Measurements from ENCODE around the gene RAD51B.

The RAD51B gene

DNA sequence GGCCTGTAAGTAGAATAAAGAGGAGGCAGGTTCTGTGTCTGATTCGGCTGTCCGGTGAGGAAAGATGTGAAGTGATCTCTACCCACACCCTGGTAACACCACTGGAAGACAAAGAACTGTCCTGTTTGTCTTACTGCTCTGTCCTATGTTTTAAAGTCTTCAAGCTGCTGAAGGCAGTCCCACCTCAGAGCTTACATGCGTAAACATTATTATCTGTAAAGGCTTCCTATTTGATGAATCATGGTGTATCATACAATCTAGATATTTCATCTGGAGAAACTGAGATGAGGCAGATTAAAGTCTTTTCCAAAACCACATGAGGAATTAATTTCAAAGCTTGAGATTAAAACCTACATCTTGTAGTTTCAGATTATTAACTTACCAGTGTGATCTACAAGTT, 545.6 kb downstream of the RAD51B start:
- no peak overlapping the region for H3K4me3 ChIP-seq (ENCODE audit: low read length)
- no peak for TF ChIP-seq ZNF274 (IDR thresholded peaks at IDR 0.05; ENCODE audit: low read depth, low read length)

DNA sequence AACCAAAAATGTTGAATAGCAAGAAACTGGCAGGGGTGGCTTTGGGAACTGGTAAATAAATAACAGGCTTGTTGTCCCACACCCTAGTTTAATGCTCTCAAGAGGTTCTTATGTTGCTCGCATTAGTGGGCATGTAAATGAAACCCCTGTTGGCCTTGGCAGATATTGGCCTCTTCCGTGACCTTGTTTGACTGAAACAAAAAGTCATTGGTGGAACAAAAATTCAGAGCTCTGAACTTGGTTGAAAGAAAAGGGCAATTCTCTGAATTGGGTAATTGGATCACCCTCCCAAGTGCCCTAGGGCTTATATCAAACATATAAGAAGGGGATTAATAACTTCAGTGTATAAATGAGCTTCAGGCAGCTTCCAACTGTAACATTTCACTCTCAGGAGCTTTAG, 547.1 kb downstream of the RAD51B start:
- no peak overlapping the region for H3K4me3 ChIP-seq (ENCODE audit: low read length)
- TF ChIP-seq ZNF274 (IDR thresholded peaks at IDR 0.05; ENCODE audit: low read depth, low read length), result no peak

DNA sequence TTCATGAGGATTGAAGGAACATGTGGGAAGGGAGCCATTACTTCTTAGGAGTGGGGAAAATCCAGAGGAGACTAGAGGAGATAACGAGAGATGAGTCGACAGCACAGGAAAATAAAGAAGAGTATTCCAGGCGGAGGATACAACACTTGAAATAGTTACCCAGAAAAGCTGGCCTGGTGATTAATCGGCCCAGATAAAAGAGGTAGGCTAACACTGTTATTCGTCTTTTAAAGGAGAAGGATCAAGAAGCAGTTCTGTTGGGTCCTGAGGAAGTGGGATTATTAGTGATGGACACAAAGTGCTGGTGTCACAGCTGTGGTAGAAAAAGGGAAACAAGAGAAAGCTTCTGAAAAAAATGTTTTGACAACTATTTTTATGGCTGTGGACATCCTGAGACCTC, 548.0 kb downstream of the RAD51B start:
- H3K4me3 ChIP-seq (ENCODE audit: low read length), result no peak overlapping the region
- TF ChIP-seq ZNF274 (IDR thresholded peaks at IDR 0.05; ENCODE audit: low read depth, low read length), result no peak

DNA sequence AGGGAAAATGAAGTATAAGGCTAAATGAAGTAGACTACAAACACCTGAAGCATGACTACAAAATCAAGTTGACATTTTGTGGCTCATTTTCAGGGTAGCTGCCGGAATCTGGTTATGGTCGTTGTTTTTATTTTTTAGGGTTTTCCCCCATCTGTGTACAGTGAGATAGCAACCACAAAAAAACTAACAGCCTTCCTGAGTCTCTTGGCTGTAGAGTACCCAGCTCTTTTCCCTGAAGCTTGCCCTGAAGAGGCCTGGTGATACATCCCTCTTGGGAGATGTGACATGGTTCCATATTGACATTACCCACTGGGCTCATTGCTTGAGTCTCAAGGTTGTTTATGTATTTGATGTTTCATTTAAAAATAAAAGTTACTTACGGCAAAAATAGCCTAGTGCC, 549.3 kb downstream of the RAD51B start:
- TF ChIP-seq ZNF274 (IDR thresholded peaks at IDR 0.05; ENCODE audit: low read depth, low read length), result no peak
- H3K4me3 ChIP-seq (ENCODE audit: low read length), result peak overlapping the region; percentile 35; the same call in 1 of the 2 replicates

DNA sequence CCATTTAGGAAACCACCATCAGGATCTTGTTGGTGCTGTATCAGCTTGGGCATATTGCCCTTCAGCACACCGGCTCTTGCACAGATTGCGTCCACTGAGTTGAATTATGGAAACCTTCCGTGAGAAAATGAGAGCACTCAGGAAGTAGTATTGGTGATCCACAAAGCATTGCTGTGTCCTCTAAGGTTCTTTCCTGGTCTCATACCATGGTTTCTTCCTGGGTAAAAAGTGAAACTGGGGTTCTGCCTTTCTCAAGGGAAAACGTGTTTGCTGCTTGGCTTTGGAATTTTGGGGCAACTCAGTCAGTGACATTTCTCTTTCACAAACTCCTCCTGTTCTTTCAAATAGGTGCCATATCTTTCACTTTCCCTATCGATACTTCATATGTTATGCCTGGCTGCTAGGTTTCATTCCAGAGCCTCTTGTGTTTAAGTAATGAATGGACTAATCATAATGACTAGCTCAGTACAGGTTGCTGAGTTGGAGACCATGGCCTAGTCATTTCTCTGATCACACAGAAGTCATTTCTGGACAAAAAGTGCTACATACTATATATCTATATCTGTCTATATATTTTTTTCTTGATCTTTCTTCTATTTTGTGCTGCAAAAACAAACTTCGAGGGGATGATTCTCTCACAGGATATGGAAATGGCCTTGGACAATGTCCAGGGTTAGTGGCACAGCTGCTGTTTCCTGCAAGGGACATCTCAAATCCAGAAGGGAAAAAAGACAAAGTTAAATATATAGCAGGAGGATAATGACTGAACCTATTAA, 549.9 kb downstream of the RAD51B start:
- TF ChIP-seq ZNF274 (IDR thresholded peaks at IDR 0.05; ENCODE audit: low read depth, low read length), result no peak
- peak overlapping the region; percentile 35; the same call in 1 of the 2 replicates for H3K4me3 ChIP-seq (ENCODE audit: low read length)

DNA sequence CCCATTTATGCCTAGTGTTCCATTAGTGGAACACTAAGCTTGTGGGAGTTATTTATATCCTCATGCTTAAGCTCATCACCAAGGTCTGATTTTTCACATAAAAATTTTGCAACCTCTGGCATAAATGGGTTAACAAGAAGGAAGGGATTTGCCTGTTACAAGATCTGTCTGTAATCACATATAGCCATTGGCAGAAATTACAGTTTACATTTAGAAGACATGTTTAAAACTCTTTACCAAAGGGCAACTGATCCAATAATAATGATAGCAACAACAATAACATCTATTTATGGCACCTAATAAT, 550.4 kb downstream of the RAD51B start:
- no peak for TF ChIP-seq ZNF274 (IDR thresholded peaks at IDR 0.05; ENCODE audit: low read depth, low read length)
- H3K4me3 ChIP-seq (ENCODE audit: low read length), result no peak overlapping the region

DNA sequence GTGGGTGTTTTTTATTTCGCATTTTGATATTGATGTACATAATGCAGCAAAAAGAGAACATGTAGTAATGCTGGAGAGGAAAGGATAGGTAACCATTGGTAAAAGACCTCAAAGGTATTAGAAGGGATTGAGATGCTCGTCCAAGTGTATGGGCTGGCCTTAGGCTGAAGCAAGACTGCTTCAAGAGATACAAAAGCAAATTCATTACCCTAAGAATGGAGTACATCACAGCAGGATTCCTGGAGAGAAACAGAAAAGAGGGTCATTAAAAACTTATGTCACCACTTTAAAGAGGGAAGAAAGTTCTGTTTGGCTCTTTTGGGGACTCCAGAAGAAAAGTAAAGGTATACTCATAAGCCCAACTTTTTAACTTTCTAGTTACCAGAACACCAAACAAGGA, 552.8 kb downstream of the RAD51B start:
- TF ChIP-seq ZNF274 (IDR thresholded peaks at IDR 0.05; ENCODE audit: low read depth, low read length), result no peak
- no peak overlapping the region for H3K4me3 ChIP-seq (ENCODE audit: low read length)

DNA sequence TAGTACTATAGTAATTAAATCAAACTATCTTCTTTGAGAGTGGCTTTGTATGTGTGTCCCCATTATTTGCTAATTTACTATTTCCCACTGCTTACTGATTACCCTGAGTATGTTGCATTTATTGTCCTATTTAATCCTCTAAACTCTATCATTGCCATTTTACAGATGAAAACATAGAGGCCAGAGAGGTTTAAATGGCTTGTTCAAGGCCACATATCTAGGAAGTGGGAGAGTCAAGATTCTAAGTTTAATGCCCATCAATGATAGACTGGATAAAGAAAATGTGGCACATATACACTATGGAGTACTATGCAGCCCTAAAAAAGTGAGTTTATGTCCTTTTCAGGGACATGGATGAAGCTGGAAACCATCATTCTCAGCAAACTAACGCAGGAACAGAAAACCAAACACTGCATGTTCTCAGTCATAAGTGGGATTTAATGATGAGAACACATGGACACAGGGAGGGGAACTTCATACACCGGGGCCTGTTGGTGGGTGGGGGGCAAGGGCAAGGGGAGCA, 553.6 kb downstream of the RAD51B start:
- TF ChIP-seq ZNF274 (IDR thresholded peaks at IDR 0.05; ENCODE audit: low read depth, low read length), result no peak
- no peak overlapping the region for H3K4me3 ChIP-seq (ENCODE audit: low read length)

DNA sequence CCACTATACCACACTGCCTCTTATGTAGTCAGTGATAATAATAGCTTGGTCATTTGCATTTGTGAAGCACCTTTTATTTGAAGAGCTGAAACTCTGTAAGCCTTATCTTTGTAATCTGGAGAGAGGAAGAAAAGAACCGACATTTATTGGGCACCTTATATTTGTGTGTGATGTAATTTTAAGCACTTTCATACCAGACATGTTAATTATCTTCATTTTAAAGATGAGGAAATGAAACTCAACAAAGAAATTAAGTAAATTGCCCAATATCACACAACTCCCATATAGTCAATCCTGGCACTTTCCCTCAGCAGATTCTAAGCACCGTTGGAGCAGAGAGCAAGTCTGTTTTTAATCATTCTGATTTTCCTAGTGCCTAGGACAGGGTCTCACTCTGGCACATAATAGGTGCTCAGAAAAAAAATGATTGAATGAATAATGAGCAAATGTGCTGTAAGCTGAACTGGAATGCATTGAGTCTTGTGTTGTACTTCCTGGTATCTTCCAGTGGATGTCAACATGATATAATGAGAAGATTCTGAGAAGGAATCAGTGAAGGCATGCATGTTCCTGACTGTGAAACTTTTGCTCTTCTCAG, 554.4 kb downstream of the RAD51B start:
- H3K4me3 ChIP-seq (ENCODE audit: low read length), result no peak overlapping the region
- no peak for TF ChIP-seq ZNF274 (IDR thresholded peaks at IDR 0.05; ENCODE audit: low read depth, low read length)

DNA sequence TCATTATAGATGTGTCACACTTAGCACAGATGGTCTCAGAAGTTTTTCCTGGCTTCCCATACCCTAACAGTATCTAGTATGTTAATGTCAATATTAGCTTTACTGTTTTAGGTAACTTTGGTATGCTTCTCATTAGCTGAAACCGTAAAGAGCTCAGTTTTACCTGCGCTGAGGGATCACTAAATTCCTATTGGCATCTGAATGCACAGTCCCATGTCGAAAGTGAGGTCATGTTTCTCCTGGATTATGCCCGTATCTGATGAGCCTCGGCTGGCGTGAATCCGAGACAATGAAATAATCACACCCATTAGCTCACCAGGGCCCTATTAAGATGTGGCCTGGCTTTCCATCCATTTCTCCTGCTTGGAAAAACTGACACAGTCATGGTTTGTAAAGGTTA, 555.1 kb downstream of the RAD51B start:
- TF ChIP-seq ZNF274 (IDR thresholded peaks at IDR 0.05; ENCODE audit: low read depth, low read length), result no peak
- H3K4me3 ChIP-seq (ENCODE audit: low read length), result no peak overlapping the region

DNA sequence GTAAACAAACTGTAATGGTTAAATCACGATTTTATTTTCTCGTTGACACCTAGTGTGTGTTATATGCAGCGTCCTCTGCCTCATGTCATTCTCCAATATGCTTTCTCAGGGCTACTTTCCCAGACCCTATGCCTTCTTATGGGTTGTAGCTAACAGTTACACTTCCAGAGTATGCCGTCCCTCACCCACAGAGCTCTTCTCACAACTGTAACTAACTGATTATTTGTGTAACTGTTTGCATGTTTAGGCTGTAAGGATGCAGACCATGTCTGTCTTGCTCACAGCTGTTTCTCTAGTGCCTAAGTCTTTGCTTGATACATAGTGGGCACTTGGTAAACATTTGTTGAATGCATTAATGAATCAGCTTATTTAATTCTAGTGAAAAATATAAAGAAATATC, 555.8 kb downstream of the RAD51B start:
- no peak overlapping the region for H3K4me3 ChIP-seq (ENCODE audit: low read length)
- TF ChIP-seq ZNF274 (IDR thresholded peaks at IDR 0.05; ENCODE audit: low read depth, low read length), result no peak

DNA sequence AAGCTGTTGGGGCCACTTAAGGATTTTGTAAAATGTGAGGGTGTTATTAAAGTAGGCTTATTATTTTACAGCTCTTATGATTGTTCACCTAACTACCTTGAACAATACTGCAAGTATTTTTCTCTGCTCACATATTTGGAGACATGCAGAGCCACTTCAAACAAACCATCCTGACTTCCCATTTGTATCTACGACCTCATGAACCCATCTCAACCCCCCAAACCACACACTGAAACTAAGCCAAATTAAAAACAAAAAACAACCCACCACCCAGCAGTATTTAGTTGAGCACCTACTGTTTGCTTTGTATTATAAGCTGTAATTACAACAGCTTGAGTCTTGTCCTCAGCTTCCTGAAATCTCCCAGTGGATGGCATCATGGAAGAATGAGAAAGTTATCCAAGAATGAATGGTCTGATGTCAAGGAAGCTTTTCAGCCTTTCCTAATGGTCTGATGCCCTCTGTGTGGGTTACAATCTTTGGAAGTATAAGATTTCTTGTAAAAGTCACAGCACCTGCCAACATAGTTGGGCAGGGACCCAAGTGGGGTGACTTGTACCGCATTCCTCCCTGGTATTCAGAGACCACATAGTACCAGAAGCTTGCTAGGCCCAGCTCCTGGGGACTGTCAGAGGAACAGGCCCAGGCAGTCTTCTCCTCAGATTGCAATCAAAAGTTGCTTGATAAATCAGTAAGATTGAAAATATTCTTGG, 556.6 kb downstream of the RAD51B start:
- no peak overlapping the region for H3K4me3 ChIP-seq (ENCODE audit: low read length)
- TF ChIP-seq ZNF274 (IDR thresholded peaks at IDR 0.05; ENCODE audit: low read depth, low read length), result no peak

DNA sequence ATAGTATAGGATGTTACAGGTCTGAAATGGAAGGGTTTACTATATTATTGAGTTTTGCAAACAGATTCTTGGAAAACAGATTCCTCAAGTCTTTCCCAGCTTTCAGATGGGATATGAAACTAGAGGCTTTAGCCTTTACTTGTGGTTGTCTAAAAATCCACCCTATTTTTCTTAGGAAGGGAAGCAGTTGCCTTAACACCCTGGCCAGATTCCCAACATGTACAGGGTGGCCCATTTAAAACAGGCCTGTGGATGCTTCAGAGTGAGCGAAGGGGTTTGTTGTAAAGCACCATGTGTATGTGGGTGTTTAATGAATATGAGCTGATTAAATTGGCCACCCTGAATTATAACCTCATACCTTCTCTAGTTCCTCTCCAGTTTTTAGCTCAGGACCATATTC, 557.4 kb downstream of the RAD51B start:
- no peak for TF ChIP-seq ZNF274 (IDR thresholded peaks at IDR 0.05; ENCODE audit: low read depth, low read length)
- no peak overlapping the region for H3K4me3 ChIP-seq (ENCODE audit: low read length)

DNA sequence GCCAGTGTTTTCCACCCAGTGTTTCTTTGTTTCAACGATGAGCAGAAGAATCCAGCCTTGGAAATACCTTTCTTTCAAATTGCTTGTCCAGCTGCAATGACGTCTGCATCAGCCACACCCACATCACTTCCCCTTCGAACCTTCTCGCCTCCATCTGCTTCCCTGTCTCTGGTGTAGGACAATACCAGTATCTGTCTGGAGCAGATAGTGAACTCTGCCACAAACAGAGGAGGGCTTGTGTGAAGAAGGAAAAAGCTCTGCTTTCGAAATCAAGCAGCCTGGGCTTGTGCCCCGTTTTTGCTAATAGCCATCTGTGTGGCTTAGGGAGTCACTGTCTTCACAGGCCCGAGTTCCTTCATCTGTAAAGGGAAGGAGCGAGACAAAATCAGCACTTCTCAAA, 557.9 kb downstream of the RAD51B start:
- no peak overlapping the region; the same call in 1 of the 2 replicates for H3K4me3 ChIP-seq (ENCODE audit: low read length)
- no peak for TF ChIP-seq ZNF274 (IDR thresholded peaks at IDR 0.05; ENCODE audit: low read depth, low read length)
